Endodermal cell (in vitro differentiated cells): ENCODE measurements around the gene GDAP1L1. TPM values are rescaled to one million over a fixed set of nuclear protein-coding genes. Genes with fewer than 3 reads are reported as not detected.
"Not testable (repeated sequence)": the region's sequence is repeated elsewhere in the genome, so short reads cannot be mapped to it uniquely, and the experiment has no call there.

Experiments
- DNase-seq: peaks from one replicate; pipeline ENCODE4 v3.0.0-alpha.2; 2017
- H3K27ac ChIP-seq: 2 replicates; pipeline ENCODE4 v1.5.1; 2013; ENCODE audit warnings: mild to moderate bottlenecking, low read depth, low read length, moderate library complexity
- H3K27me3 ChIP-seq: 2 replicates; pipeline ENCODE4 v1.6.1; 2013; ENCODE audit warnings: mild to moderate bottlenecking, low read length, moderate library complexity; ENCODE audit not compliant: insufficient read depth, control insufficient read depth, poor library complexity, severe bottlenecking
- H3K36me3 ChIP-seq: 2 replicates; pipeline ENCODE4 v1.7.0; 2013; ENCODE audit warnings: mild to moderate bottlenecking, low read length, moderate library complexity; ENCODE audit not compliant: control insufficient read depth, insufficient read depth
- H3K4me1 ChIP-seq: one replicate; pipeline ENCODE4 v1.7.0; 2013; ENCODE audit warnings: low read length; ENCODE audit not compliant: control insufficient read depth, insufficient read depth
- H3K4me3 ChIP-seq: 2 replicates; pipeline ENCODE4 v1.5.1; 2013; ENCODE audit warnings: mild to moderate bottlenecking, low read length, moderate library complexity
- H3K9ac ChIP-seq: 2 replicates; pipeline ENCODE4 v1.6.1; 2013; ENCODE audit warnings: mild to moderate bottlenecking, low read length, moderate library complexity; ENCODE audit not compliant: poor library complexity, severe bottlenecking; ENCODE audit errors: extremely low read depth
- H3K9me3 ChIP-seq: 2 replicates; pipeline ENCODE4 v1.6.1; 2013; ENCODE audit warnings: mild to moderate bottlenecking, low read length, moderate library complexity; ENCODE audit not compliant: control insufficient read depth
- H3K27ac Mint-ChIP-seq: 2 replicates; pipeline ENCODE4 v1.8.0; 2020; ENCODE audit warnings: mixed read lengths
- H3K27me3 Mint-ChIP-seq: 2 replicates; pipeline ENCODE4 v1.8.0; 2021; ENCODE audit warnings: mild to moderate bottlenecking, mixed read lengths; ENCODE audit not compliant: insufficient read depth
- H3K36me3 Mint-ChIP-seq: 2 replicates; pipeline ENCODE4 v1.8.0; 2020; ENCODE audit warnings: low read depth, mixed read lengths
- H3K4me1 Mint-ChIP-seq: 2 replicates; pipeline ENCODE4 v1.8.0; 2020; ENCODE audit warnings: mixed read lengths
- H3K4me3 Mint-ChIP-seq: 2 replicates; pipeline ENCODE4 v1.8.0; 2020; ENCODE audit warnings: mild to moderate bottlenecking, moderate library complexity, mixed read lengths
- H3K9me3 Mint-ChIP-seq: 2 replicates; pipeline ENCODE4 v1.8.0; 2020; ENCODE audit warnings: mild to moderate bottlenecking, mixed read lengths
- CTCF ChIP-seq: fragments of 200-600 bp; sonication (generic); conservative IDR thresholded peaks from 2 replicates; pipeline ENCODE4 v1.5.0; 2021; ENCODE audit warnings: antibody characterized with exemption, mild to moderate bottlenecking
- WGBS, 2 experiments: methylation state at CpG; one replicate each; pipeline versions ENCODE4 v1.1.5 to v1.1.7; 2013; ENCODE audit warnings: missing lambda C conversion rate in 2 of 2, mixed read lengths in 1 of 2; ENCODE audit not compliant: insufficient coverage in 1 of 2, insufficient read length in 1 of 2; 5-methylcytosine and 5-hydroxymethylcytosine counted together
- total RNA-seq, 2 donors: library from RNA; stranded (reverse); fragmentation: NEBNext Ultra II Directional in 1 of 2; extraction: Animal tissue kit (Norgen Biotek cat#: 25700) in 1 of 2; gene quantifications; 2 replicates in 1 of 2; 3 replicates in 1 of 2; pipeline ENCODE4 v1.2.1, GENCODE V29; 2021

The GDAP1L1 gene
- total RNA-seq, 2 donors from 2014 or later, result 1.9 TPM; not detected in 1

GRCh38 chr20:44291754-44292153, 44.6 kb downstream of the GDAP1L1 start:
- H3K9ac ChIP-seq, result no peak overlapping the region
- no peaks in the 10 kb centered on the region for H3K36me3 ChIP-seq
- WGBS, 2 experiments, result 94 to 100% methylated on average over 4 to 7 of the region's 7 CpGs
- no peaks in the 10 kb centered on the region for H3K4me1 ChIP-seq
- DNase-seq, result no peak
- H3K9me3 Mint-ChIP-seq, result peaks cover 6% of the 10 kb centered on the region
- peaks cover 1% of the 10 kb centered on the region for H3K27me3 Mint-ChIP-seq
- H3K4me3 Mint-ChIP-seq, result no peak overlapping the region
- peaks cover 19% of the 10 kb centered on the region for H3K4me1 Mint-ChIP-seq
- no peaks in the 10 kb centered on the region for H3K27me3 ChIP-seq
- no peak overlapping the region for H3K4me3 ChIP-seq
- TF ChIP-seq CTCF, result no peak
- H3K9me3 ChIP-seq, result peaks cover 14% of the 10 kb centered on the region
- no peak overlapping the region for H3K27ac ChIP-seq
- H3K27ac Mint-ChIP-seq, result no peak overlapping the region
- H3K36me3 Mint-ChIP-seq, result peaks cover 5% of the 10 kb centered on the region

GRCh38 chr20:44296011-44296410, 48.9 kb downstream of the GDAP1L1 start:
- WGBS, 2 experiments, result 87 to 93% methylated on average over 4 to 5 of the region's 7 CpGs
- H3K27me3 Mint-ChIP-seq, result no peaks in the 10 kb centered on the region
- H3K9ac ChIP-seq, result no peak overlapping the region
- no peak for DNase-seq
- no peak overlapping the region for H3K4me3 ChIP-seq
- no peak overlapping the region for H3K4me3 Mint-ChIP-seq
- no peak for TF ChIP-seq CTCF
- H3K27ac ChIP-seq, result no peak overlapping the region
- H3K36me3 Mint-ChIP-seq, result peaks cover 6% of the 10 kb centered on the region
- no peaks in the 10 kb centered on the region for H3K27me3 ChIP-seq
- H3K27ac Mint-ChIP-seq, result no peak overlapping the region
- H3K4me1 ChIP-seq, result no peaks in the 10 kb centered on the region
- H3K4me1 Mint-ChIP-seq, result peaks cover 2% of the 10 kb centered on the region
- no peaks in the 10 kb centered on the region for H3K36me3 ChIP-seq
- peaks cover 4% of the 10 kb centered on the region for H3K9me3 Mint-ChIP-seq
- peaks cover 2% of the 10 kb centered on the region for H3K9me3 ChIP-seq

- Histone ChIP-seq H3K27me3 (no peaks in the 10 kb centered on the region), H3K4me3 (no peak overlapping the region), H3K9ac (no peak overlapping the region), H3K9me3 (peaks cover 7% of the 10 kb centered on the region), H3K36me3 (no peaks in the 10 kb centered on the region), H3K4me1 (peaks cover 4% of the 10 kb centered on the region), H3K27ac (no peak overlapping the region)
- no peak overlapping the region for H3K27ac Mint-ChIP-seq
- no peak for TF ChIP-seq CTCF
- DNase-seq, result no peak
- H3K4me3 Mint-ChIP-seq, result no peak overlapping the region
- H3K27me3 Mint-ChIP-seq, result no peaks in the 10 kb centered on the region
- peaks cover 8% of the 10 kb centered on the region for H3K4me1 Mint-ChIP-seq
- WGBS, 2 experiments, result 91 to 96% methylated on average over 4 of the region's 4 CpGs
- peaks cover 4% of the 10 kb centered on the region for H3K9me3 Mint-ChIP-seq
- H3K36me3 Mint-ChIP-seq, result peaks cover 5% of the 10 kb centered on the region
Observed at GRCh38 chr20:44297721-44298120, 50.6 kb downstream of the GDAP1L1 start.

GRCh38 chr20:44299011-44299535, 52.0 kb downstream of the GDAP1L1 start:
- not testable (repeated sequence) for H3K27ac Mint-ChIP-seq, H3K9ac ChIP-seq, H3K36me3 ChIP-seq, H3K4me1 Mint-ChIP-seq, H3K9me3 ChIP-seq, H3K36me3 Mint-ChIP-seq, H3K27me3 ChIP-seq, H3K27me3 Mint-ChIP-seq, H3K27ac ChIP-seq, H3K9me3 Mint-ChIP-seq, H3K4me1 ChIP-seq, H3K4me3 ChIP-seq, DNase-seq, H3K4me3 Mint-ChIP-seq
- 96 to 98% methylated on average over 8 to 42 of the region's 42 CpGs for WGBS, 2 experiments
